ENCODE data around the gene PCNX2.

PCNX2 gene

GRCh38 chr1:233127157-233127556 is 168.4 kb downstream of the PCNX2 start:
- DNase-seq (ENCODE audit: low read depth): no peak
- no peak for TF ChIP-seq CTCF (conservative IDR thresholded peaks at IDR 0.05; ENCODE audit: low read length)
- no peak overlapping the region for H3K4me3 ChIP-seq (ENCODE audit: low read length)

GRCh38 chr1:233122779-233123178 is 172.7 kb downstream of the PCNX2 start:
- no peak for TF ChIP-seq CTCF (conservative IDR thresholded peaks at IDR 0.05; ENCODE audit: low read length)
- no peak for DNase-seq (ENCODE audit: low read depth)
- no peak overlapping the region for H3K4me3 ChIP-seq (ENCODE audit: low read length)

DNA sequence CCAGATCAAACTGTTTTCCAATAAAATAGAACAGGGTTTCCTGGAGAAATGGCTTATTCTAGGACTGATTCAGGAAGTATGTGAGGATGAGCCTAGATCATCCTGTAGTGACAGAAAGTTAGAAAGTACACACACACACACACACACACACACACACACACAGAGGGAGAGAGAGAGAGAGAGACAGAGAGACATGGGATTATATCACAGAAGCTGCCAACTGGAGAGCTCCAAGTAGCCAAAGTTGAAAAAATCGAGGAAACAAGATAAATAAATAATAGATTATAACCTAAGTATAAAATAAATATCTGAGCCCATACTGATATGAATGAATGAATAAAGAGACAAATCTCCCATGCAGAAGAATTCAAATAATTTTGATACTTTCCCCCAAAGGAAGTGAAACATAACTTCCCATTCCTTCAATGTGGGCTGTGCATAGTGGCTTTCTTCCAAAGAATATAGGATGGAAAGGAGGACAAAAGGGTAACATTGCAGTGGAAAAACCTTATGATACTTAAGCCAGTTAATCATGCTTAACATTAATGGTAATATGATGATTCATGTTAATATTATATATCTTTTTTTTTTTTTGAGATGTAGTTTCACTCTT is 173.5 kb downstream of the PCNX2 start:
- H3K4me3 ChIP-seq (ENCODE audit: low read length): no peak overlapping the region
- no peak for TF ChIP-seq CTCF (conservative IDR thresholded peaks at IDR 0.05; ENCODE audit: low read length)
- no peak for DNase-seq (ENCODE audit: low read depth)

GRCh38 chr1:233114860-233115259 is 180.7 kb downstream of the PCNX2 start:
- no peak for TF ChIP-seq CTCF (conservative IDR thresholded peaks at IDR 0.05; ENCODE audit: low read length)
- DNase-seq (ENCODE audit: low read depth): no peak
- H3K4me3 ChIP-seq (ENCODE audit: low read length): no peak overlapping the region

- H3K4me3 ChIP-seq (ENCODE audit: low read length): no peak overlapping the region
- DNase-seq (ENCODE audit: low read depth): peak; percentile 24
- TF ChIP-seq CTCF (conservative IDR thresholded peaks at IDR 0.05; ENCODE audit: low read length): no peak
Measured at GRCh38 chr1:233114159-233114558, 181.4 kb downstream of the PCNX2 start.

- no peak for TF ChIP-seq CTCF (conservative IDR thresholded peaks at IDR 0.05; ENCODE audit: low read length)
- H3K4me3 ChIP-seq (ENCODE audit: low read length): peak overlapping the region; percentile 20; the same call in 1 of the 2 replicates
- DNase-seq (ENCODE audit: low read depth): peak; percentile 100
Measured at GRCh38 chr1:233113009-233113879, 182.3 kb downstream of the PCNX2 start.

Measured in AG10803 (cell line).